HCT116 (cell line): ENCODE measurements around the gene MICAL3. TPM values are rescaled to one million over a fixed set of nuclear protein-coding genes. Genes with fewer than 3 reads are reported as not detected.

ENCODE experiments used
- ATAC-seq: fragments of 200-7000 bp; cut with Tn5 transposase; 2 replicates; pipeline ENCODE4 v1.9.1; 2020; ENCODE audit warnings: mild to moderate bottlenecking, moderate library complexity
- BruUV-seq: library from RNA; stranded (reverse); fragments of 400-500 nt; replicated peaks from 2 replicates; lab custom pipeline; 2021; lab: Mats Ljungman, UMichigan
- CTCF ChIA-PET: fragments of 300-600 bp; sonication (Branson Sonifier 250); formaldehyde crosslinking; loops from one replicate; lab custom pipeline; 2021; ENCODE audit warnings: antibody characterized with exemption; lab: Charles Lee
- POLR2A ChIA-PET: fragments of 300-600, 350-600 bp; sonication (Branson Sonifier 250); formaldehyde crosslinking; loops from one replicate; lab custom pipeline; 2021; ENCODE audit warnings: antibody characterized with exemption; lab: Charles Lee
- RAD21 ChIA-PET, 2 experiments: fragments of 300-600 bp; sonication (Branson Sonifier 250); formaldehyde crosslinking; loops; one replicate each; lab custom pipeline; 2023; ENCODE audit warnings: low total read pairs in 2 of 2; ENCODE audit not compliant: uncharacterized antibody in 2 of 2, unreplicated experiment in 2 of 2, low non-redundant PET in 1 of 2; lab: Charles Lee
- DNase-seq: peaks from one replicate; pipeline ENCODE4 v3.0.0-alpha.2; 2010; ENCODE audit warnings: low read depth, low spot score
- H2AFZ ChIP-seq: fragments of 200-600 bp; shearing (Covaris generic), sonication (generic); 2 replicates; pipeline ENCODE4 v1.6.1; 2017; ENCODE audit warnings: low read depth, mixed run types, mixed read lengths, antibody characterized with exemption, low read length; ENCODE audit not compliant: poor library complexity, severe bottlenecking
- H3K27ac ChIP-seq: 2 replicates; pipeline ENCODE4 v1.5.1; 2012; ENCODE audit warnings: low read depth, low read length
- H3K27me3 ChIP-seq: fragments of 200-600 bp; sonication (generic); 2 replicates; pipeline ENCODE4 v1.6.1; 2016; ENCODE audit warnings: mixed run types, low read length, mixed read lengths; ENCODE audit not compliant: insufficient read depth
- H3K36me3 ChIP-seq, 2 experiments: fragments of 200-500 bp in 1 of 2; fragments of 200-600 bp in 1 of 2; sonication (Bioruptor generic) in 1 of 2; sonication (generic) in 1 of 2; 2 replicates each; pipeline versions ENCODE4 v1.5.1 to v1.6.1; 2014 to 2016; ENCODE audit warnings: low read length in 2 of 2, inconsistent platforms in 1 of 2, mixed read lengths in 1 of 2, mixed run types in 1 of 2; ENCODE audit not compliant: insufficient read depth in 2 of 2, control insufficient read depth in 1 of 2
- H3K4me1 ChIP-seq, 2 experiments: fragments of 200-600 bp in 1 of 2; sonication (generic) in 1 of 2; 2 replicates each; pipeline versions ENCODE4 v1.5.1 to v1.6.1; 2012 to 2017; ENCODE audit warnings: low read length in 2 of 2, inconsistent platforms in 1 of 2, mild to moderate bottlenecking in 1 of 2, mixed read lengths in 1 of 2, mixed run types in 1 of 2, moderate library complexity in 1 of 2; ENCODE audit not compliant: insufficient read depth in 2 of 2, control insufficient read depth in 1 of 2
- H3K4me2 ChIP-seq: fragments of 200-600 bp; sonication (generic); 2 replicates; pipeline ENCODE4 v1.6.1; 2017; ENCODE audit warnings: mixed run types, low read length, mixed read lengths
- H3K4me3 ChIP-seq, 2 experiments: fragments of 200-600 bp in 1 of 2; sonication (generic) in 1 of 2; replicated peaks in 1 of 2; 2 replicates each; pipeline ENCODE4 v1.5.1; 2011 to 2016; ENCODE audit warnings: low read length in 2 of 2, control low read depth in 1 of 2, low read depth in 1 of 2, mild to moderate bottlenecking in 1 of 2, mixed read lengths in 1 of 2, mixed run types in 1 of 2
- H3K79me2 ChIP-seq: fragments of 200-600 bp; sonication (generic); 2 replicates; pipeline ENCODE4 v1.6.1; 2017; ENCODE audit warnings: mild to moderate bottlenecking, mixed run types, low read length, moderate library complexity, mixed read lengths; ENCODE audit not compliant: insufficient read depth
- H3K9ac ChIP-seq: fragments of 200-600 bp; sonication (generic); 2 replicates; pipeline ENCODE4 v1.6.1; 2016; ENCODE audit warnings: low read length, mixed read lengths
- H3K9me2 ChIP-seq: fragments of 200-600 bp; sonication (generic), shearing (Covaris generic); 2 replicates; pipeline ENCODE4 v1.6.1; 2017; ENCODE audit warnings: mixed run types, mild to moderate bottlenecking, moderate library complexity; ENCODE audit not compliant: insufficient read depth
- H3K9me3 ChIP-seq, 2 experiments: fragments of 200-500 bp in 1 of 2; fragments of 200-600 bp in 1 of 2; sonication (Bioruptor generic) in 1 of 2; sonication (generic) in 1 of 2; 2 replicates each; pipeline ENCODE4 v1.6.1; 2014 to 2017; ENCODE audit warnings: low read length in 2 of 2, mixed read lengths in 2 of 2, inconsistent platforms in 1 of 2, low read depth in 1 of 2, mild to moderate bottlenecking in 1 of 2, mixed run types in 1 of 2, moderate library complexity in 1 of 2; ENCODE audit not compliant: control insufficient read depth in 1 of 2, insufficient read depth in 1 of 2
- H4K20me1 ChIP-seq: fragments of 200-600 bp; sonication (generic), shearing (Covaris generic); 2 replicates; pipeline ENCODE4 v1.6.1; 2017; ENCODE audit warnings: mixed run types, mild to moderate bottlenecking, moderate library complexity; ENCODE audit not compliant: insufficient read depth
- CBX3 ChIP-seq: IDR thresholded peaks from 2 replicates; pipeline ENCODE4 v1.6.1; 2012; ENCODE audit warnings: low read depth
- ELF1 ChIP-seq: IDR thresholded peaks from 2 replicates; pipeline ENCODE4 v1.6.1; 2012; ENCODE audit warnings: low read depth, borderline replicate concordance
- EZH2 ChIP-seq: fragments of 200-600 bp; sonication (generic); IDR thresholded peaks from 2 replicates; pipeline ENCODE4 v1.6.1; 2017; ENCODE audit warnings: antibody characterized with exemption, mixed run types
- EZH2phosphoT487 ChIP-seq: fragments of 200-600 bp; IDR thresholded peaks from 2 replicates; pipeline ENCODE4 v1.6.1; 2018; ENCODE audit warnings: antibody characterized with exemption, borderline replicate concordance
- FOSL1 ChIP-seq: IDR thresholded peaks from 2 replicates; pipeline ENCODE4 v1.6.1; 2012; ENCODE audit warnings: low read depth
- POLR2A ChIP-seq: IDR thresholded peaks from 2 replicates; pipeline ENCODE4 v1.7.0; 2011; ENCODE audit warnings: borderline replicate concordance; ENCODE audit not compliant: insufficient read depth, insufficient read length; ENCODE audit errors: extremely low read depth
- POLR2AphosphoS5 ChIP-seq: IDR thresholded peaks from 2 replicates; pipeline ENCODE4 v1.6.1; 2011; ENCODE audit warnings: mild to moderate bottlenecking, low read depth, low read length, moderate library complexity
- RAD21 ChIP-seq: IDR thresholded peaks from 2 replicates; pipeline ENCODE4 v1.6.1; 2012; ENCODE audit warnings: low read depth, mild to moderate bottlenecking
- SIN3A ChIP-seq: IDR thresholded peaks from 2 replicates; pipeline ENCODE4 v1.6.1; 2012; ENCODE audit warnings: low read depth
- SRF ChIP-seq: IDR thresholded peaks from 2 replicates; pipeline ENCODE4 v1.6.1; 2012; ENCODE audit warnings: low read depth
- YY1 ChIP-seq: IDR thresholded peaks from 2 replicates; pipeline ENCODE4 v1.6.1; 2011; ENCODE audit warnings: low read length, low read depth, moderate library complexity, mild to moderate bottlenecking; ENCODE audit not compliant: insufficient replicate concordance; ENCODE audit errors: extremely low read depth
- ZNF274 ChIP-seq: fragments of 200-500 bp; sonication (Bioruptor generic); IDR thresholded peaks from 2 replicates; pipeline ENCODE4 v1.6.1; 2014; ENCODE audit warnings: mild to moderate bottlenecking, low read depth, low read length, inconsistent platforms
- intact Hi-C: fragments of 100-400 bp; cut with micrococcal nuclease; formaldehyde crosslinking; loops from 2 replicates; pipeline ENCODE4 v1.10.0; 2022
- total RNA-seq: library from RNA; stranded (reverse); gene quantifications from one replicate; pipeline ENCODE4 v1.2.1, GENCODE V29; 2021; ENCODE audit not compliant: unreplicated experiment
- TF ChIP-seq, protein P1 (sequence below): IDR thresholded peaks from 2 replicates; pipeline ENCODE4 v1.6.1; 2012; ENCODE audit warnings: low read depth
- TF ChIP-seq, protein P2 (sequence below): IDR thresholded peaks from 2 replicates; pipeline ENCODE4 v1.6.1; 2011; ENCODE audit warnings: mild to moderate bottlenecking, low read length, moderate library complexity; ENCODE audit not compliant: insufficient replicate concordance; ENCODE audit errors: extremely low read depth

The MICAL3 gene
- total RNA-seq, 1 experiment from 2014 or later = 30.8 TPM

DNA sequence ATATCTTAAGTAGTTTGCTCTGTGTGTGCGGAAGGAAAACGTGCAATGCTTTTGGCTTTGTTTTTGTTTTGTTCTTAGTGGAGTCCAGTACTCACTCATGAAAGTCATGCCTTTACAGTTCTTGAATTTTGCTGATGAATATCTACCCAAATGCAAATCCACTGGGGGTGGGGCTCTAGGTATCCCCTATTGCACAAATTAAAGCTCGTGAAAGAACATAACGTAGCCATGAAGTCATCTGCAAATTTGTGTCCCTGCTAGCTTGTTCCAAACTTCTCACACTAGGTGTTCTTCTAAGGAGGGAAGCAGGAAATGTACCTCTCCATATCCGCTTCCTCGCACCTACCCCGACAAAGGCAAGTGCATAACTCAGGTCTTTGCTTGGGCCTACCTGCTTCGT, 118.9 kb downstream of the MICAL3 start:
- Histone ChIP-seq H2AFZ (no peak overlapping the region), H3K9me3 (no peaks in the 10 kb centered on the region), H4K20me1 (no peaks in the 10 kb centered on the region), H3K79me2 (peaks cover 30% of the 10 kb centered on the region), H3K27me3 (no peaks in the 10 kb centered on the region), H3K36me3 (peaks cover 10 to 19% of the 10 kb centered on the region in 2 experiments; a peak in 3 of 4 replicates), H3K4me2 (no peak overlapping the region), H3K9me2 (no peaks in the 10 kb centered on the region), H3K27ac (no peak overlapping the region), H3K4me1 (peaks cover 0 to 18% of the 10 kb centered on the region in 2 experiments; a peak in 2 of 4 replicates), H3K4me3 (no peak overlapping the region), H3K9ac (no peak overlapping the region)
- intact Hi-C loops = loop anchor here (5.0 kb wide), 1 partner anchor 53 kb away; no protein-coding TSS in a partner anchor
- TF ChIP-seq, protein P1, sequence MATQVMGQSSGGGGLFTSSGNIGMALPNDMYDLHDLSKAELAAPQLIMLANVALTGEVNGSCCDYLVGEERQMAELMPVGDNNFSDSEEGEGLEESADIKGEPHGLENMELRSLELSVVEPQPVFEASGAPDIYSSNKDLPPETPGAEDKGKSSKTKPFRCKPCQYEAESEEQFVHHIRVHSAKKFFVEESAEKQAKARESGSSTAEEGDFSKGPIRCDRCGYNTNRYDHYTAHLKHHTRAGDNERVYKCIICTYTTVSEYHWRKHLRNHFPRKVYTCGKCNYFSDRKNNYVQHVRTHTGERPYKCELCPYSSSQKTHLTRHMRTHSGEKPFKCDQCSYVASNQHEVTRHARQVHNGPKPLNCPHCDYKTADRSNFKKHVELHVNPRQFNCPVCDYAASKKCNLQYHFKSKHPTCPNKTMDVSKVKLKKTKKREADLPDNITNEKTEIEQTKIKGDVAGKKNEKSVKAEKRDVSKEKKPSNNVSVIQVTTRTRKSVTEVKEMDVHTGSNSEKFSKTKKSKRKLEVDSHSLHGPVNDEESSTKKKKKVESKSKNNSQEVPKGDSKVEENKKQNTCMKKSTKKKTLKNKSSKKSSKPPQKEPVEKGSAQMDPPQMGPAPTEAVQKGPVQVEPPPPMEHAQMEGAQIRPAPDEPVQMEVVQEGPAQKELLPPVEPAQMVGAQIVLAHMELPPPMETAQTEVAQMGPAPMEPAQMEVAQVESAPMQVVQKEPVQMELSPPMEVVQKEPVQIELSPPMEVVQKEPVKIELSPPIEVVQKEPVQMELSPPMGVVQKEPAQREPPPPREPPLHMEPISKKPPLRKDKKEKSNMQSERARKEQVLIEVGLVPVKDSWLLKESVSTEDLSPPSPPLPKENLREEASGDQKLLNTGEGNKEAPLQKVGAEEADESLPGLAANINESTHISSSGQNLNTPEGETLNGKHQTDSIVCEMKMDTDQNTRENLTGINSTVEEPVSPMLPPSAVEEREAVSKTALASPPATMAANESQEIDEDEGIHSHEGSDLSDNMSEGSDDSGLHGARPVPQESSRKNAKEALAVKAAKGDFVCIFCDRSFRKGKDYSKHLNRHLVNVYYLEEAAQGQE = no peak
- TF ChIP-seq EZH2phosphoT487 (no peak), RAD21 (no peak)
- BruUV-seq = no TSS peak
- ATAC-seq = no peak
- ChIA-PET POLR2A (no interaction called here), RAD21 (no interaction called here), CTCF (no interaction called here)
- DNase-seq = no peak

DNA sequence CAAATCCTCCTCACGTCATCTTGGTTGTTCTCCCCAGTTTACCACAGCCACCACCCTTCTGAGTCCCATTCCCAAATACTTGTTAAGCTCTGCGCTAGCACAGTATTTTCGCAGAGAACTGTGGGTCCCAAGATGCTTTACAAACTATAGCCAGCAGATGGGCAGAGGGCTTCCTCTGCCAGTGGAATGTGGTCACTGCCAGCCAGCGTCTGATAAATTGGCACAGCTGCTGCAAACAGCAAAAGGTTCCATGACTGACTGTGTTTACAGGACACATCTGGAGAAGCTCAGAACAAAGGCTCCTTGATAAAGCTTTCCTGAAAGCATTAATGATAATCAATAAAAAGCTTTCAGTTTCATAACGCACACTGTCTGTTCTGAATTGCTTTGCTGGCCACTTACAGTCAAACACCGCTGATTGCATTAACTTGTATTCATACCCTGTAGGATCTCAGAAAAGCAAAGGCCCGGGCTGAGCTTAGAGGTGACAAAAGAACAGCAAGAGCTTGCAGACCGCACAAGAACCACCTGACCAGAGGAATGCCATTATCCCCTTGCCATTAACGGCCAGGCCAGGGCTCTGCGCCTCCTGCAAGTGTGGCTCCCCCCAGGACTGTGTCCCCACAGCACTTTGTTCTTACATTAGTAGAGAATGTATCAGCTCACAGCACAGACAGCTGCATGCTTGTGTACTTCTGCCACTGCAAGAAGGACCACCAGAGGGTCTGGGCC, 120.6 kb downstream of the MICAL3 start:
- no peaks in the 10 kb centered on the region for H4K20me1 ChIP-seq
- no peak overlapping the region for H2AFZ ChIP-seq
- H3K9ac ChIP-seq = no peak overlapping the region
- BruUV-seq = no TSS peak
- H3K27ac ChIP-seq = no peak overlapping the region
- ChIA-PET POLR2A (no interaction called here), CTCF (interaction anchor here (0.8 kb wide), 1 partner anchor 173 kb away, joined by 3 read pairs; no protein-coding TSS in a partner anchor), RAD21 (no interaction called here)
- ATAC-seq = no peak
- peaks cover 12 to 19% of the 10 kb centered on the region in 2 experiments; a peak in 3 of 4 replicates for H3K36me3 ChIP-seq
- H3K27me3 ChIP-seq = no peaks in the 10 kb centered on the region
- no peak overlapping the region for H3K4me3 ChIP-seq
- no peaks in the 10 kb centered on the region for H3K9me3 ChIP-seq
- intact Hi-C loops = no loop called here
- DNase-seq = no peak
- H3K9me2 ChIP-seq = no peaks in the 10 kb centered on the region
- H3K79me2 ChIP-seq = peaks cover 12% of the 10 kb centered on the region
- H3K4me1 ChIP-seq = 0 out of 4 replicates have a peak, but pooled peaks cover 0 to under 1% of the 10 kb centered on the region in 2 experiments
- H3K4me2 ChIP-seq = no peak overlapping the region
- TF ChIP-seq ZNF274 (no peak), ELF1 (no peak), CBX3 (no peak), EZH2phosphoT487 (no peak), SIN3A (no peak), RAD21 (no peak), FOSL1 (no peak), YY1 (no peak), POLR2AphosphoS5 (no peak), SRF (no peak), EZH2 (no peak), POLR2A (no peak)
- TF ChIP-seq, protein P2, sequence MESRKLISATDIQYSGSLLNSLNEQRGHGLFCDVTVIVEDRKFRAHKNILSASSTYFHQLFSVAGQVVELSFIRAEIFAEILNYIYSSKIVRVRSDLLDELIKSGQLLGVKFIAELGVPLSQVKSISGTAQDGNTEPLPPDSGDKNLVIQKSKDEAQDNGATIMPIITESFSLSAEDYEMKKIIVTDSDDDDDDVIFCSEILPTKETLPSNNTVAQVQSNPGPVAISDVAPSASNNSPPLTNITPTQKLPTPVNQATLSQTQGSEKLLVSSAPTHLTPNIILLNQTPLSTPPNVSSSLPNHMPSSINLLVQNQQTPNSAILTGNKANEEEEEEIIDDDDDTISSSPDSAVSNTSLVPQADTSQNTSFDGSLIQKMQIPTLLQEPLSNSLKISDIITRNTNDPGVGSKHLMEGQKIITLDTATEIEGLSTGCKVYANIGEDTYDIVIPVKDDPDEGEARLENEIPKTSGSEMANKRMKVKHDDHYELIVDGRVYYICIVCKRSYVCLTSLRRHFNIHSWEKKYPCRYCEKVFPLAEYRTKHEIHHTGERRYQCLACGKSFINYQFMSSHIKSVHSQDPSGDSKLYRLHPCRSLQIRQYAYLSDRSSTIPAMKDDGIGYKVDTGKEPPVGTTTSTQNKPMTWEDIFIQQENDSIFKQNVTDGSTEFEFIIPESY = no peak
